GM10266 (cell line): ENCODE measurements around the gene CBLN1.

ENCODE experiments used
- DNase-seq: peaks from one replicate; pipeline ENCODE4 v3.0.0; 2012; ENCODE audit errors: extremely low spot score
- TF ChIP-seq, protein P1 (sequence below): IDR thresholded peaks from 2 replicates; pipeline ENCODE4 v1.5.1; 2012; ENCODE audit warnings: mild to moderate bottlenecking, low read depth; ENCODE audit not compliant: control insufficient read depth, insufficient read depth; ENCODE audit errors: missing control alignments

Gene CBLN1

DNA sequence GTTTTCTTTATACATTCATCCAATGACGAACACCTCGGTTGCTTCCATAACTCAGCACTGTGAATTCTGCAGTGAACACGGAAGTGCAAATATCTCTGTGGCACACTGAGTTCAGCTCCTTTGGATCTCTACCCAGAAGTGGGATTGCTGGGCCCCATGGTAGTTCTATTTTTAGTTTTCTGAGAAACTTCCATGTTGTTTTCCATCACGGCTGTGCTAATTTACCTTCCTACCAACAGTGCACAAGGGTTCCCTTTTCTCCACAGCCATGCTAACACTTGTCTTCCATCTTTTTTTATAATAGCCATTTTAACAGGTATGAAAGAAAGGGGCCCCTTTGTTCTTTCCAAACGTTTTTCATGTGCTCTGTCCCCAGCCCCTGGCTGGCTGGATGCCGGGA is 30.2 kb upstream of the CBLN1 start:
- no peak for DNase-seq
- TF ChIP-seq, protein P1, sequence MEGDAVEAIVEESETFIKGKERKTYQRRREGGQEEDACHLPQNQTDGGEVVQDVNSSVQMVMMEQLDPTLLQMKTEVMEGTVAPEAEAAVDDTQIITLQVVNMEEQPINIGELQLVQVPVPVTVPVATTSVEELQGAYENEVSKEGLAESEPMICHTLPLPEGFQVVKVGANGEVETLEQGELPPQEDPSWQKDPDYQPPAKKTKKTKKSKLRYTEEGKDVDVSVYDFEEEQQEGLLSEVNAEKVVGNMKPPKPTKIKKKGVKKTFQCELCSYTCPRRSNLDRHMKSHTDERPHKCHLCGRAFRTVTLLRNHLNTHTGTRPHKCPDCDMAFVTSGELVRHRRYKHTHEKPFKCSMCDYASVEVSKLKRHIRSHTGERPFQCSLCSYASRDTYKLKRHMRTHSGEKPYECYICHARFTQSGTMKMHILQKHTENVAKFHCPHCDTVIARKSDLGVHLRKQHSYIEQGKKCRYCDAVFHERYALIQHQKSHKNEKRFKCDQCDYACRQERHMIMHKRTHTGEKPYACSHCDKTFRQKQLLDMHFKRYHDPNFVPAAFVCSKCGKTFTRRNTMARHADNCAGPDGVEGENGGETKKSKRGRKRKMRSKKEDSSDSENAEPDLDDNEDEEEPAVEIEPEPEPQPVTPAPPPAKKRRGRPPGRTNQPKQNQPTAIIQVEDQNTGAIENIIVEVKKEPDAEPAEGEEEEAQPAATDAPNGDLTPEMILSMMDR, result no peak

DNA sequence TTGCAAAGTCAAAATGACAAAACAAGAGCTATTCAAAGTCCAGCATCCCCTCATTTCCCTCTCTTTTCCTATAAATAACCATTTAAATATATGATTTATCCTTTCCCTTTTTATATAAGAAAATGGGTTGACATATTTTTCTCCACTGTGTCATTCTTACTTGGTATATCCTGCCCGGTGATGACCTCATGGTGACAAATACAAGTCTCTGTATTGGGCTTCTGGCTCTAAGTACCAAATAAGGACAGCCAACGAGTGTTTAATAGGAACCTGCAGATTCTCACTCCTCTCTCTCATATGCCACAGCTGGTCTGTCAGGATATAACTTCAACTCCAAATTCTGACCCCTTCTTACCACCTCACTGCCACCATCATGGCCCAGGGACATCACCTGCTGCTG is 25.5 kb upstream of the CBLN1 start:
- TF ChIP-seq, protein P1, result no peak

DNA sequence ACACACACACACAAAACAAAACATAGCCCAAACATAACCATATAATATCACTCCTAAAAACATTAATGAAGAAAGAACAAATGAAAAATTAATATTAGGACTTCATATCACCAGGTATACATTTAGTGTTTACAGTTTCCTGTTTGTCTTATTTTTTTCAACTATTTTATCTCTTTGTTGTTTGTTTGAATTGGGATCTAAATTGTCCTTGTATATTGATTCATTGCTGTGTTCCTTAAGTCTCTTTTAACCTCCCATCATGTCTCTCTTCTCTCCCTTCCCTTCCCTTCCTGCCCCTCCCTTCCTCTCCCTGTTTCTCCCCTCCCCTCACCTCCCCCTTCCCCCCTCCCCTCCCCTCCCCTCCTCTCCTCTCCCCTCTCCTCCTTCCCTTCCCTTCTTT is 23.8 kb upstream of the CBLN1 start:
- no peak for DNase-seq
- TF ChIP-seq, protein P1, result no peak

More for the DNA sequence above, 25.5 kb upstream of the CBLN1 start:
- no peak for DNase-seq

DNA sequence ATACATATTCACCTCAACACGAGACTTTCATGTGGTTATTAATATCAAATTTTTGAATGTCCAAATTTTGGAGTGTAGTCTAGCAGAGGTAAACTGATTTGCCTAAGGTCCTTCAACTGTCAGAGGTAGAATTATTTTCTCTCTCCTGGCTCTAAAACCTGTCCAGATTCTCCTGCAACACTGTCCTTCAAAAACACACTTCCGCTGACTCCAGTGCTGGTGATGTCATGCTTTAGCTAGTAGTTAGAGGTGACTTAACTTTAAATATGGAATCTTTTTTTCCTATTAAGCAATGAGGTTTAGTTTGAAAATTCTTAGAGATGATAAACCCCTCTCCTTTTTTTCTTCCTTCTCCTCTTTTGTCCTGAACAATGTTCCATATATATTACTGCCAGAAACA is 10.8 kb upstream of the CBLN1 start:
- no peak for DNase-seq
- TF ChIP-seq, protein P1, result no peak

DNA sequence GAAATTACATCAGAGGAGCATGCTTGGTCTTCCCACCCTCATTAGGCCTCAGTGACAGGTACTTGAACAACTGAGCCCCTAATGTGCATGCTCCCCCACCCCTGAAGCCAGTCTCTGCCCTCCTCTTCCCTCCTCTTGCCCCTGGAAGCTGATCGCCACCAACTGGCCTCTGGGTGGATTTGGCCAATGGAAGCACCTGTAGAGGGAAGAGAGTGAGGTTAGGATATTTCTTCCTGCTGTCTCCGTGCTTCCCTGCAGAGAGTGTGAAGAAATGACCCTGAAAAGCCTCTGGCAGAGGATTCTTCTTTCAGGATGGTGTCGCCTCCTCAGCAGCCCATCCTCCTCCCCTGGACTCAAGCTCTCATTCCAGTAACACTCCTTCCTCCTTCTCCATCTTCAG is 5.9 kb upstream of the CBLN1 start:
- no peak for DNase-seq
- TF ChIP-seq, protein P1, result no peak

DNA sequence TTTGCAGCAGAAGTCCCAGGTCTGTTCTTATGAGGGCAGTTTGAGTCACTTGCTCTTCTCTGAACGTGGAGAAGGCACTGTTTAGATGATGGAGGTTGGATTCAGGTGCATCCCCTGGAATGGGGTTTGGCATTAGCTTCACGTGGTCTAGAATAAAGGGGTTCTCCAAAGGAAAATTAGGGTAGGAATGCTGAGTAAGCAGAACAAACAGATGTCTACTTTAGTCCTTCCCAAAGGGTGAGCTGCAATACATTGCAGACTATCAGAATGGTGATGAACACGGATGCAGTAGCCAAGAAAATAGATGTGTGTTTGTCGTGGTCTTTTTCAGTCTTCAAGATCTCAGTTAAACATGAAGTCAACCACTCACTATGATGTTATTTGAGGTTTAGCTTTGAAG is 3.3 kb upstream of the CBLN1 start:
- no peak for DNase-seq
- TF ChIP-seq, protein P1, result no peak

DNA sequence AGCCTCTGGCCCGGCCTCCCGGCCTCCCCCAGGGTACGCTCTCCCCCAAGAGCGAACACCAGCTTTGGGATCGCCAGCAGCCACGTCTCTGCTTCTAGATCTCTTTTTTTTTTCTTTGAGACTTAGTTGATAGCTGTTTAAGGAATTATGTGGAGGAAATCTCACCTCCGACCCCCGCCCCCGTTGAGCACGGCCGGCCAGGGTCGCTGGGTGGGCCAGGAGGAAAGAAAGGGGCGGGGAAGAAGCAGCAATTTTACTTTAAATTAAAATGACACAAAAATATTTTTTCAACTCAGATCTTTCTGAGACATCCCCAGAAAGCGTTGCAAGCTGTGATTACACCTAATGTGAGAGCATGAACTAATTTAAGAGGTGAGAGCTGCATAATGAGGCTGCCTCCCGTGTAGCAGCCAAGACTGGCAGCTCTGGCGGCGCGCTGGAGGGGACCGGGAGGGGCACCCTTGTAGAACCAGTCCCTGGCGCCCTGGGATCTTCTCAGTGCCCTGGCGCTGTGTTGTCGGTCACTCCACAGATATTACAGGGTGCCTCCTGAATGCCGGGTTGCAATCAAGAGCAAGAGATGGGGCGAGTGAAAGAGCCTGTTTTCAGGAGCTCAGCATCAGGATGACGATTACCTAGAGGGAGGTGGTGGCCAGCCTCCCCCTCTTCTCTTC is 1.9 kb upstream of the CBLN1 start:
- TF ChIP-seq, protein P1, result no peak
- DNase-seq, result no peak
